ENCODE data around the gene ATXN1.

ATXN1 gene

DNA sequence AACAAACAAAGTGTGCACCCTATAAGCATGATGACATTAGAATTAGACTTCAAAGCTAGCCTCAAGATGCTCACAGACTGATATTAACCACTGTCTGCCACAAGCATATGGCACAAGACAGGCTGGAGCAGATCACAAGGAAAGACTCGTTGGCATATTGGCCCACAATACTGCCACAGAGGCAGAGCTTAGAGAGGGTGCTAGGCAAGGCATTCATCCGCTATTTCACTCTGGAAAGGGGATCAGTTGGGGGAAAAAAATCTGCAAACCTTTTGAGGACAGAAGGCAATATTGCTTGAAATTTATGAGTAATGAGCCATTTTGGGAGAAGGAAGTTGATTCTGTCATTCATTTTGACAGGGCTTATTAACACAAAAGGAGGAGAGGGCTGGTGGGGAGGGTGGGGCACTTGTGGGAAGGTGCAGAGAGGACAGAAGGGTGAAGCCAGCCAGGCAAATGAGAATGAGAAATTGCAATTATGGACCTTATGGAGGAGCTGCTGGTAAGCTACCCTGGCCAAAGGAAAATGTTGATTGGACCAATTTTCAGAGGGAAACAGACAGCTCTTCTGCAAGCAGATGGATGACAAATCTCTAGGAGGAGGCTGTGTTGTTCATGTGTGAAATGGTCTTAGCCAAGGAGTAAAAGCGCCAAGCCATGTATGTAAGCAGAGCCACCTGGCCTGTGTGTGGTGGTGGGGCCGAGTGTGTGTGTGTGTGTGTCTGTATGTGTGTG, 335.2 kb downstream of the ATXN1 start:
- Histone ChIP-seq H3K4me1 (ENCODE audit: control insufficient read depth, insufficient read depth, low read length) (no peaks in the 10 kb centered on the region), H3K9ac (ENCODE audit: low read length) (no peak overlapping the region), H3K27me3 (ENCODE audit: control insufficient read depth, insufficient read depth, low read length) (no peaks in the 10 kb centered on the region), H3K4me3 (ENCODE audit: low read length) (no peak overlapping the region), H3K27ac (ENCODE audit: low read depth, low read length) (no peak overlapping the region), H3K36me3 (ENCODE audit: control insufficient read depth, insufficient read depth, low read length) (no peaks in the 10 kb centered on the region)

DNA sequence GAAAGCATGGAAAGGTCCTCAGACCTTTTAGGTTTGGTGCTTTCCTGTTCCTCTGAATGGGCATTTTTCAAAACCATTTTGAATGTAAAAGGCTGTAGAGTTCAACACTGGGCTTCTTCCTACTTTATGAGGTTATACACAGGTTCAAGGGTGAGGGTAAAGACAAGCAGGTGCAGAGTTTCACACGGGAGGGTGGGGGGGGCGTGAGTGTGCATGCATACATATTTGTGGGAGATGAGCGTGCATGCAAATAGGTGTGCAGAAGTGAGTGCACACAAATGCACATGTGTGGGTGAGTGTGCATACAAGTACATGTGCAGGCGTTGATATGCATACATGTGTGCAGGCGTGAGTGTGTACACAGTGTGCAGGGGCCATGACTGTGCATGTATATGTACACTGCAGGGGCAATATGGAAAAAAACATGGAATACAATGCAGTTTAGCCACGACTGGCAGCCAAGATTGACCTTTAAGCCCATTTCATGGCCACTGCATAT, 339.7 kb downstream of the ATXN1 start:
- Histone ChIP-seq H3K4me1 (ENCODE audit: control insufficient read depth, insufficient read depth, low read length) (peaks cover 2% of the 10 kb centered on the region), H3K27ac (ENCODE audit: low read depth, low read length) (no peak overlapping the region), H3K36me3 (ENCODE audit: control insufficient read depth, insufficient read depth, low read length) (no peaks in the 10 kb centered on the region), H3K9ac (ENCODE audit: low read length) (no peak overlapping the region), H3K4me3 (ENCODE audit: low read length) (no peak overlapping the region), H3K27me3 (ENCODE audit: control insufficient read depth, insufficient read depth, low read length) (no peaks in the 10 kb centered on the region)

DNA sequence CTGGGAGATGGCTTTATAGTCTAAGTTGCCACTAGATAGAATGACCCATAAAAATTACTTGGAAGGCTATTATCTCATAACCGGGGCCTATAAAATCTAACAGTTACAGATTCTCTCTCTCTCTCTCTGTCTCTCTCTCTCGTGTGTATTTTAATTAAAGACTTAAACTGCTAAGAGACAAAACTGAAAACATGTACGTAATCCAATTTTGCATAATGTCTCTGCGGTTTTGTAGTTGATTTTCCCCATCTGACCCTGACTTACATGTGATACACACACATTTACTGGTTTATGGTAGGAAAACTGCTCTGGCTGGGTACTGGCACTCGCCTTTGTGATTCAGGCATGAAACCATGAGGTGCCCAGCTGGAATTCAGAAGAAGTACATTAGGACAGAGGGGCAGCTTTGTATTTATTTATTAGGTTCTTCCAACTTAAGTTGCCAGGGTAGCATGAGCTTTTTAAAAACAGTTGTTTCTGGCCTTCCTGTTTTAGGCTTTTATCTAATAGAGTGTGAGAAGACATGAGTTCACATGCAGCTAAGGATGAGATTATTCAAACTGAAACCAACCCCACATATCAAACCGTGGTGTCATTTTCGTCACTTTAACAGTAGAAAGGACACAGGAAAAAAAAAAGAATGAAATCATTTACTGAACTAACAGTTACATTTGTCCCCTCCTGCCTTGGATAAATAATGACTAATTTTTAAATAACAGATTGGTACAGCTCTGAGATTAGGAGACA, 340.4 kb downstream of the ATXN1 start:
- H3K4me3 ChIP-seq (ENCODE audit: low read length), result no peak overlapping the region
- no peak overlapping the region for H3K9ac ChIP-seq (ENCODE audit: low read length)
- H3K27me3 ChIP-seq (ENCODE audit: control insufficient read depth, insufficient read depth, low read length), result no peaks in the 10 kb centered on the region
- H3K4me1 ChIP-seq (ENCODE audit: control insufficient read depth, insufficient read depth, low read length), result peaks cover 2% of the 10 kb centered on the region
- H3K27ac ChIP-seq (ENCODE audit: low read depth, low read length), result no peak overlapping the region
- H3K36me3 ChIP-seq (ENCODE audit: control insufficient read depth, insufficient read depth, low read length), result no peaks in the 10 kb centered on the region

DNA sequence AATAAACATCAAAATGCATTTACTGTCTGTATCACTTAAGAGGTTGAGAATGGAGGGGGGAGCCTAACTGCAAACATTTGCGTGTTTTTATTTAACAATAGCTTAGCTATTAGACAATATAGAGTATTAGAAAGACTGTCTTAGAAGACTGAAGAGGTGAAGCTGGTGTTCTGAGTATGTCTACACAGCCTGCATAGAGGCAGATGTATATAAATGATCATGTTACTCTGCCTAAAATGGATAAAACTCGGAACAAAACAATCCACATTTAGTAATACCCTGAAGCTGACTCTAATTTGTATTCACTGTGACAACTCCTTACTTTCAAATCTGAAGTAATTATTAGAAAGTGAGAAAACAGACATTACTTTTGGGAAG, 340.9 kb downstream of the ATXN1 start:
- H3K9ac ChIP-seq (ENCODE audit: low read length), result no peak overlapping the region
- H3K4me1 ChIP-seq (ENCODE audit: control insufficient read depth, insufficient read depth, low read length), result peaks cover 2% of the 10 kb centered on the region
- H3K36me3 ChIP-seq (ENCODE audit: control insufficient read depth, insufficient read depth, low read length), result no peaks in the 10 kb centered on the region
- no peak overlapping the region for H3K27ac ChIP-seq (ENCODE audit: low read depth, low read length)
- no peaks in the 10 kb centered on the region for H3K27me3 ChIP-seq (ENCODE audit: control insufficient read depth, insufficient read depth, low read length)
- H3K4me3 ChIP-seq (ENCODE audit: low read length), result no peak overlapping the region

DNA sequence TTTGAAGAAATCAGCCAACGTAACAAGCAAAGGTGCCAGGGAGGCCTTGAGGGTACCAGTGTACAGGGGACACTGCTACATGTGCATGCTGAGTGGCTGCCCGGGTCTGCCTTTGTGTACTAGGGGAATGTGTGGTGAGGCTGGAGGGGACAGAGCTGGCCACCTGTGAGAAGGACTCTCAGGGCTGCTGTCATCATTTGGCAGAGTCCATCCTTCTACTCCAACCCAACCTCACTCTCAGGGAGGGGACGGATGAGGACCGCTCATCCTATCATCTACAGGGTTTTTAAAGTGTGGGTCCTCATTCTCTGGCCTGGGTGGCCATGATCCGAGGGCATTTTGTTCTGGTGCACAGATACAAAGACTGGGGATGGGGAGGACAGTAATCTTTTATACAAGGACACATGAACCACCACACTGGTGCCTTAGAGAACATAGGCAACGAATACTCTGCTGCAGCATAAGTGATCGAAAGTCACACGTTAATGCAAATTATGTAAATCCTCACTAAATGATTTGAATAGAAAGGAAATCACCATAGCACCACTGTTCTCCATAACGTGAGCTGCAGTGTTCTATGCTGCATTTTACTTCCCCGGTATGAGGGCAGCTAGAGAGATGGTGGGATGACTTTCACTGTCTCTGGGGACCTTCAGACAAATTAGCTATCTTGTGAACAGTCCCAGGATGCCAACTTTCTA, 341.5 kb downstream of the ATXN1 start:
- Histone ChIP-seq H3K9ac (ENCODE audit: low read length) (no peak overlapping the region), H3K27ac (ENCODE audit: low read depth, low read length) (no peak overlapping the region), H3K4me3 (ENCODE audit: low read length) (no peak overlapping the region), H3K4me1 (ENCODE audit: control insufficient read depth, insufficient read depth, low read length) (peaks cover 2% of the 10 kb centered on the region), H3K36me3 (ENCODE audit: control insufficient read depth, insufficient read depth, low read length) (no peaks in the 10 kb centered on the region), H3K27me3 (ENCODE audit: control insufficient read depth, insufficient read depth, low read length) (no peaks in the 10 kb centered on the region)

DNA sequence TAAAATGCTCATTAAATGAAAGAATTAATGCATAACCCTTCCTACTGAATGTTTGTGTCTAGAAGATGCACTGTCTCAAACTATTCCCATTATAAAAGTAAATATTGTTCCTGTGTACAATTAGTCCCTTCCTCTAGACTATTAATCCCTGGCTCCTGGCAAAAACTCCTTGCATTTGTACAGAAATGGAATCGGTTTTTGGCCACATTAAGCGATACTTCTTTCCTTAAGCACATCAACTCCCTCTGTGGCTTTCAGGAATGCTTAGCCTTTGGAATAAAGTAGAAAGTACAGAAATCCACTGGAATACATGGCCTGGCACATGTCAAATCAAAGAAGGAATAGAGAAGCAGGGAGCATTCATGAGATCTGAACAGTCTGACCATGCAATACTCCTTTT, 343.1 kb downstream of the ATXN1 start:
- H3K27ac ChIP-seq (ENCODE audit: low read depth, low read length), result no peak overlapping the region
- peaks cover 2% of the 10 kb centered on the region for H3K4me1 ChIP-seq (ENCODE audit: control insufficient read depth, insufficient read depth, low read length)
- no peaks in the 10 kb centered on the region for H3K36me3 ChIP-seq (ENCODE audit: control insufficient read depth, insufficient read depth, low read length)
- H3K4me3 ChIP-seq (ENCODE audit: low read length), result no peak overlapping the region
- no peak overlapping the region for H3K9ac ChIP-seq (ENCODE audit: low read length)
- H3K27me3 ChIP-seq (ENCODE audit: control insufficient read depth, insufficient read depth, low read length), result no peaks in the 10 kb centered on the region

DNA sequence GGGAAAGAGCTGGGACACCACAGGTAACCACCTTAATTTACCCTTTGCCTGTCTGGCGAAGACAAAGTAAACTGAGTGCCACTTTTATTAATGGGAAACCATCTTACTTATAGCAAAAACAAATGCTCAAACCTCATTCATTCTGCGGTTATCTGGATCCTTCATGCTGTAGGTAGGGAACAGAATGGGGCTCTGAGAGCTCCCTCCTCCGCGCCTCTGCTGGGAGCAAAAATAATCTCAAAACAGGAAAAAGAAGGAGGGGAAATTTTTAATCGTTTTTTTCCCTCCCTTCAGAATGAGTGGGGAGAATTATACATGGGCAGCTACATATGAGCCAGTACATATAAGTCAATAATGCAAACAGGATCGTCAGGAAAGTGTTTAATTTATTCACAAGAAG, 345.6 kb downstream of the ATXN1 start:
- Histone ChIP-seq H3K27ac (ENCODE audit: low read depth, low read length) (no peak overlapping the region), H3K36me3 (ENCODE audit: control insufficient read depth, insufficient read depth, low read length) (no peaks in the 10 kb centered on the region), H3K27me3 (ENCODE audit: control insufficient read depth, insufficient read depth, low read length) (no peaks in the 10 kb centered on the region), H3K4me1 (ENCODE audit: control insufficient read depth, insufficient read depth, low read length) (no peaks in the 10 kb centered on the region), H3K9ac (ENCODE audit: low read length) (no peak overlapping the region), H3K4me3 (ENCODE audit: low read length) (no peak overlapping the region)

DNA sequence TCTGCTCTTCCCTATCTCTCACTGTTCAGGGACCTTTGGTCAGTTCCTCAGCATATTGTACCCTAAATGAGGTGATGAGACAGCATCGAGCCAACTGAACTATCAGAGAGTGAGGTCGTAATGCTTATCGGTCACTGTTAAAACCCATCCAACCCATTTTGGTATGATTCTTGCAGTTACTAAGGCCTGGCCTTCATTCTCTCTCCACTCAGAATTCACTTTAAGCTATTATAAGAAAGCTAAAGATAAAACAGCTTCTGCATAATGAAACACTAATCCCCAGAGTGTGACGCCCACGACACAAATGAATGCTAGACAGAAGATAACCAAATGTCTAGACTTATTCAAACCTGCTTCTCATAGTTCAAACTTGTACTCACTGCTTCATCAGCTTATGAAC, 347.1 kb downstream of the ATXN1 start:
- Histone ChIP-seq H3K4me1 (ENCODE audit: control insufficient read depth, insufficient read depth, low read length) (no peaks in the 10 kb centered on the region), H3K4me3 (ENCODE audit: low read length) (no peak overlapping the region), H3K27ac (ENCODE audit: low read depth, low read length) (no peak overlapping the region), H3K27me3 (ENCODE audit: control insufficient read depth, insufficient read depth, low read length) (no peaks in the 10 kb centered on the region), H3K36me3 (ENCODE audit: control insufficient read depth, insufficient read depth, low read length) (no peaks in the 10 kb centered on the region), H3K9ac (ENCODE audit: low read length) (no peak overlapping the region)

DNA sequence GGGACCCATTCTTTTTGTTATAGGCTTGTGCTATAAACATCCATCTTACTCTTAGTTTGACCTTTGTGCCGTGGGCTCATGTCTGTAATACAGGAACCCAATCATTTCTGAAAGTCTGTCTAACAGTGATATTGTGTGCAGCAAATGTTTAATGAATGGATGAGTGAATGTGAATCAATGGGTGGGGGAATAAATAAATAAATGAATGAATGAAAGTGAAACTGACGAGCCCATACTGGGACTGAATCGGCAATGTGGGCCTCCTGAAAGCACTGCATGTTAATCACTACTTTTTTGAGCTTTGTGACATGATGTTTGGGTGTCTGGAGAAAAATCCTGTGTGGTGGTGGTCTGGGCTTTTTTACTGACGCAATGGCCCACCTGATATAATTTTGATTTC, 347.9 kb downstream of the ATXN1 start:
- no peak overlapping the region for H3K27ac ChIP-seq (ENCODE audit: low read depth, low read length)
- H3K9ac ChIP-seq (ENCODE audit: low read length), result no peak overlapping the region
- H3K36me3 ChIP-seq (ENCODE audit: control insufficient read depth, insufficient read depth, low read length), result no peaks in the 10 kb centered on the region
- H3K4me3 ChIP-seq (ENCODE audit: low read length), result no peak overlapping the region
- H3K27me3 ChIP-seq (ENCODE audit: control insufficient read depth, insufficient read depth, low read length), result no peaks in the 10 kb centered on the region
- no peaks in the 10 kb centered on the region for H3K4me1 ChIP-seq (ENCODE audit: control insufficient read depth, insufficient read depth, low read length)

DNA sequence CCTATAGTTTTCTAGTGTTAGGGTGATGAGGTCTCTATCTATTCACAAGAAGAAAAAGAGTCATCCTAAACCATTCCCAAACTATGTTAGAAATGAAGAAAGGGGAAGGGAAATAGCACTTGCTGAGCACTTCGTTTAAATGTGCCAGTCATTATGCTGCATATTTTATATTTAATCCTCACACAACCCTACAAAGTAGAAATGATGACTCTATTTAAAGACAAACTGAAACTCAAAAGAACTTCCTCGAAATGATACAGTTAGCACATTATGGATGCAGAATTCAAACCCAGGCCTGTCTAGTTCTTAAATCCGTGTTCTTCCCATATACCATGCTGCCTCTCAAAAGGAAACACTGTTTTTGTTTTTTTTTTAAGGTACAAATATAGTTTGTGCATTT, 348.3 kb downstream of the ATXN1 start:
- Histone ChIP-seq H3K27me3 (ENCODE audit: control insufficient read depth, insufficient read depth, low read length) (no peaks in the 10 kb centered on the region), H3K36me3 (ENCODE audit: control insufficient read depth, insufficient read depth, low read length) (no peaks in the 10 kb centered on the region), H3K9ac (ENCODE audit: low read length) (no peak overlapping the region), H3K4me3 (ENCODE audit: low read length) (no peak overlapping the region), H3K27ac (ENCODE audit: low read depth, low read length) (no peak overlapping the region), H3K4me1 (ENCODE audit: control insufficient read depth, insufficient read depth, low read length) (no peaks in the 10 kb centered on the region)

DNA sequence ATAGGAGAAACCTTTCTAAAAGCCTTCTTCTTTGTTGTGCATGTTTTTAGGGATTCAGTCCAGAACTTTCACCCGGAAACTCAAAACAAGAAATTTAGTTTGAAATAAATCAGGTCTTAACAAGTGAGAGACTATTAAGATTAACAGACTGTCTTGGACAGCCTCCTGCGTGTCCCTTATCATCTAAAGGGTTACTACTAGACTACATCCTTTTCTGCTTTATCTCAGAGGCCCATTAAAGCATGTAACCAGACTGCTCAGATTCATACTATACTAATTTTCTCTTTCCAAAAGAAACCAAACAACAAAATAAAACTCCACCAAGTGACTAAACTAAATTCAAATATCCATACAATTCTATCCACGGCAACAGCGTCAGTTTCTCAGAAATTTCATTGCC, 349.1 kb downstream of the ATXN1 start:
- no peaks in the 10 kb centered on the region for H3K4me1 ChIP-seq (ENCODE audit: control insufficient read depth, insufficient read depth, low read length)
- H3K36me3 ChIP-seq (ENCODE audit: control insufficient read depth, insufficient read depth, low read length), result no peaks in the 10 kb centered on the region
- no peak overlapping the region for H3K27ac ChIP-seq (ENCODE audit: low read depth, low read length)

DNA sequence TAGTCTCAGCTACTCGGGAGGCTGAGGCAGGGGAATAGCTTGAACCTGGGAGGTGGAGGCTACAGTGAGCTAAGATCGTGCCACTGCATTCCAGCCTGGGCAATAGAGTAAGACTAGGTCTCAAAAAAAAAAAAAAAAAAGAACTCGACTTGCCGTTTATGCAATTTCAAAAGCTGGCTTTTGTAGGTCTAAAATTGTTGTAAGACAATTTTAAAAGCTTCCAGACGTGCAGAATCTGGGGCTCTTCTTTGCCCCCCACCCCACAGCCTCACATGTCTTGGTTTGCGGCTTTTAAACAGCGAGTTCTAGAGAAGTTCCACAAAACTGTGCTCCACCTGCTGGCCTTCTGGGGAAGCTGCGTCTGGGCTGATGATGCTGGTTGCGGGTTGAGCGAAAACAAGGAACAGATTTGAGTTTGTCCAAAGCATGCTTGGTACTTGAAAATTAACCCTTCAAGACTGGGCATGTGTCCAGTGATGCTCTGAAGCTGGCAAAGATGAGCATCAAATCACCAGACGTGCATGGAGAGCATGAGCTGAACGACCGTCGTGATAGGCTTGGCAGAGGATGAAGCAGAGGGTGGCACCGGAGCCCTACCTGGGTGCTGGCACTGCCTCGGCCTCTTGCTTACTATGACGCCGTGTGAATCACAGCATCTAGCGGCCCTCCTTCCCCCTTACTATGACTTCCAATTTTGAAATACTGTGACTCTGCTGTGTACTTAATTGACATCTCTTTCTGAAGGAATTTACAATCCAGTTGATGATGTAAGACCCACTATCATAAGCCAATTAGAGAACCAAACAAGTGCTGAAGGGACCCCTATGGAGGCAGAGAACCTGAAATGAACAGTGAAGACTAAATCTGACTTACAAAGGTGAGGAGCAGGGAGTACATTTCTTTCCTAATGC, 351.5 kb downstream of the ATXN1 start:
- Histone ChIP-seq H3K4me1 (ENCODE audit: control insufficient read depth, insufficient read depth, low read length) (peaks cover 10% of the 10 kb centered on the region), H3K36me3 (ENCODE audit: control insufficient read depth, insufficient read depth, low read length) (no peaks in the 10 kb centered on the region), H3K27ac (ENCODE audit: low read depth, low read length) (no peak overlapping the region), H3K9ac (ENCODE audit: low read length) (no peak overlapping the region), H3K4me3 (ENCODE audit: low read length) (no peak overlapping the region), H3K27me3 (ENCODE audit: control insufficient read depth, insufficient read depth, low read length) (no peaks in the 10 kb centered on the region)

More for the DNA sequence above, 349.1 kb downstream of the ATXN1 start:
- Histone ChIP-seq H3K4me3 (ENCODE audit: low read length) (no peak overlapping the region), H3K27me3 (ENCODE audit: control insufficient read depth, insufficient read depth, low read length) (no peaks in the 10 kb centered on the region), H3K9ac (ENCODE audit: low read length) (no peak overlapping the region)
